OCI-LY7 (cell line): ENCODE data around the gene MRPL23. TPM values are rescaled to one million over a fixed set of nuclear protein-coding genes. Genes with fewer than 3 reads are reported as not detected.

Experiments used
- BruUV-seq: library from RNA; stranded (reverse); fragments of 400-500 nt; replicated peaks from 2 replicates; lab custom pipeline; 2021; lab: Mats Ljungman, UMichigan
- CTCF ChIA-PET: fragments of 300-600 bp; sonication (Branson Sonifier 250); formaldehyde crosslinking; loops from one replicate; lab custom pipeline; 2022; ENCODE audit warnings: antibody characterized with exemption; ENCODE audit not compliant: unreplicated experiment; lab: Charles Lee
- POLR2A ChIA-PET: fragments of 300-600 bp; sonication (Branson Sonifier 250); formaldehyde crosslinking; loops from one replicate; lab custom pipeline; 2022; ENCODE audit warnings: antibody characterized with exemption; lab: Charles Lee
- DNase-seq: peaks from one replicate; pipeline ENCODE4 v3.0.0-alpha.2; 2015; ENCODE audit warnings: low spot score
- H2AFZ ChIP-seq: fragments of 200-600 bp; sonication (generic), shearing (Covaris generic); 2 replicates; pipeline ENCODE4 v1.6.1; 2014; ENCODE audit warnings: mild to moderate bottlenecking, antibody characterized with exemption, low read length, moderate library complexity
- H3K27ac ChIP-seq: fragments of 200-600 bp; sonication (generic); 2 replicates; pipeline ENCODE4 v1.5.1; 2014; ENCODE audit warnings: mixed run types, low read depth, mild to moderate bottlenecking, moderate library complexity, low read length, inconsistent platforms; ENCODE audit not compliant: poor library complexity, severe bottlenecking
- H3K36me3 ChIP-seq: fragments of 200-600 bp; sonication (generic); 2 replicates; pipeline ENCODE4 v1.6.1; 2014; ENCODE audit warnings: mild to moderate bottlenecking, antibody characterized with exemption, low read length, moderate library complexity, mixed read lengths; ENCODE audit not compliant: insufficient read depth
- H3K4me1 ChIP-seq: fragments of 200-600 bp; sonication (generic); 2 replicates; pipeline ENCODE4 v1.5.1; 2014; ENCODE audit warnings: mild to moderate bottlenecking, low read length; ENCODE audit not compliant: insufficient read depth, poor library complexity, severe bottlenecking
- H3K4me2 ChIP-seq: fragments of 200-600 bp; sonication (generic); 2 replicates; pipeline ENCODE4 v1.6.1; 2014; ENCODE audit warnings: mild to moderate bottlenecking, low read length
- H3K4me3 ChIP-seq: fragments of 200-600 bp; sonication (generic); 2 replicates; pipeline ENCODE4 v1.5.1; 2014; ENCODE audit warnings: mild to moderate bottlenecking, low read depth, low read length; ENCODE audit not compliant: poor library complexity, severe bottlenecking
- H3K79me2 ChIP-seq: fragments of 200-600 bp; sonication (generic); 2 replicates; pipeline ENCODE4 v1.6.1; 2016; ENCODE audit warnings: low read depth, mild to moderate bottlenecking, low read length, moderate library complexity, mixed read lengths; ENCODE audit not compliant: insufficient read depth
- H3K9me2 ChIP-seq: fragments of 200-600 bp; sonication (generic); 2 replicates; pipeline ENCODE4 v1.6.1; 2016; ENCODE audit warnings: mild to moderate bottlenecking, low read length, mixed read lengths; ENCODE audit not compliant: insufficient read depth
- H3K9me3 ChIP-seq: fragments of 200-600 bp; sonication (generic); 2 replicates; pipeline ENCODE4 v1.6.1; 2014; ENCODE audit warnings: mild to moderate bottlenecking, mixed run types, low read length, mixed read lengths
- H4K20me1 ChIP-seq: fragments of 200-600 bp; sonication (generic); 2 replicates; pipeline ENCODE4 v1.6.1; 2014; ENCODE audit warnings: mild to moderate bottlenecking, antibody characterized with exemption, low read length, moderate library complexity, mixed read lengths; ENCODE audit not compliant: insufficient read depth
- CTCF ChIP-seq: fragments of 200-600 bp; sonication (generic); conservative IDR thresholded peaks from 2 replicates; pipeline ENCODE4 v1.5.1; 2014; ENCODE audit warnings: mild to moderate bottlenecking, antibody characterized with exemption, low read length, moderate library complexity, mixed read lengths
- EZH2phosphoT487 ChIP-seq: fragments of 200-600 bp; sonication (generic); IDR thresholded peaks from 2 replicates; pipeline ENCODE4 v1.6.1; 2018; ENCODE audit warnings: low read depth, borderline replicate concordance, mild to moderate bottlenecking, mixed run types, antibody characterized with exemption, low read length, moderate library complexity, mixed read lengths
- intact Hi-C: fragments of 100-400 bp; cut with micrococcal nuclease; formaldehyde crosslinking; loops from one replicate; pipeline ENCODE4 v1.10.0; 2022; ENCODE audit not compliant: unreplicated experiment
- total RNA-seq, 2 experiments: library from RNA; depleted of rRNA in 1 of 2; stranded (reverse); fragments of >200 nt in 1 of 2; shearing (Covaris generic) in 1 of 2; gene quantifications; 2 replicates each; pipeline ENCODE4 v1.2.3, GENCODE V29; 2014 to 2022

The MRPL23 gene
- total RNA-seq, 2 experiments from 2014 or later: 131 to 149 TPM

DNA sequence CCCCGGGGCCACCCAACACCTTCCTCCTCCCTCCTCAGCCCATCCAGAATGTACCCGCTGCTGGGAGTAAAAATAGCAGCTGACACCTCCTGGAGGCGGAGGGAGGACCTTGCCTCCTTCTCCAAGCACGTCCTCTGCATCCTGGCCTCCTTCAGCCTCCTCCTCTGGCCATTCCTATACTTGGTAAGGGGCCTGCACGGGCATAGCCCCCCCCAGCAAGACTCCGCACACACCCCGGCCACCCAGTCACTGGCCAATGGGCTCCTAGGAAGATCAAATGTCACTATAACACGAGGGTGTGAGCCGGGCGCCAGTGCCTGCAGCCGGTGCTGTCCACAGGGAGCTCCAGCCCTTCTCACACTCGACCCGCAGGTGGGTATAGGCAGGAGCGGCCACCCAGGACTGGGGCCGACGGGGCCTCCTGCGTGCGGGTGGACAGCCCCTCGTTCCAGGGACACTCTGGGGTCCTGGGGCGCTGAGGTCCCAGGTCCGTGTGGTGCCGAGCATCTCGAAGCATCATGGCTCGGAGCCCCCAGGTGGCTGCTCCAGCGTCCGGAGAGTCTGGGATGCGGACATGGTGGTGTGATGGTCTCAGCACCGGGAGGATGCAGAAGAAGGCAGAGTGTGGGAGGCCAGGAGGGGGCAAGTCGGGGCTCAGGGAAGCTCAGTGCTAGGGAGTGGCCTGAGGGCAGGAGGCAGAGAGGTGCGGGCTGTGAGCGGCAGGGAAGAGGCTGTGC is 27.6 kb upstream of the MRPL23 start, which contains the start of gene TNNT3:
Gene TNNT3, plus strand, starts transcription at position 313 of the 737 bp plus-strand sequence. CDS start 3,172 bp downstream, outside the sequence.
- POLR2A ChIA-PET: no interaction called here
- no peak within 1 kb of the TSS for H3K4me2 ChIP-seq
- H3K27ac ChIP-seq: no peak within 1 kb of the TSS
- TF ChIP-seq CTCF: no peak
- H3K4me3 ChIP-seq: no peak within 1 kb of the TSS
- CTCF ChIA-PET: no interaction called here
- no peak within 1 kb of the TSS for H2AFZ ChIP-seq
- no peaks in the 10 kb centered on the region for H3K36me3 ChIP-seq
- H3K79me2 ChIP-seq: no peaks in the 10 kb centered on the region
- H4K20me1 ChIP-seq: no peaks in the 10 kb centered on the region
- no peak for DNase-seq
- H3K9me2 ChIP-seq: no peaks in the 10 kb centered on the region
- intact Hi-C loops: loop anchor here (5.0 to 10.0 kb wide), 2 partner anchors 37 to 225 kb away; partner anchors contain the start of gene KRTAP5-6
- no peaks in the 10 kb centered on the region for H3K9me3 ChIP-seq
- BruUV-seq: no TSS peak
- no peaks in the 10 kb centered on the region for H3K4me1 ChIP-seq

DNA sequence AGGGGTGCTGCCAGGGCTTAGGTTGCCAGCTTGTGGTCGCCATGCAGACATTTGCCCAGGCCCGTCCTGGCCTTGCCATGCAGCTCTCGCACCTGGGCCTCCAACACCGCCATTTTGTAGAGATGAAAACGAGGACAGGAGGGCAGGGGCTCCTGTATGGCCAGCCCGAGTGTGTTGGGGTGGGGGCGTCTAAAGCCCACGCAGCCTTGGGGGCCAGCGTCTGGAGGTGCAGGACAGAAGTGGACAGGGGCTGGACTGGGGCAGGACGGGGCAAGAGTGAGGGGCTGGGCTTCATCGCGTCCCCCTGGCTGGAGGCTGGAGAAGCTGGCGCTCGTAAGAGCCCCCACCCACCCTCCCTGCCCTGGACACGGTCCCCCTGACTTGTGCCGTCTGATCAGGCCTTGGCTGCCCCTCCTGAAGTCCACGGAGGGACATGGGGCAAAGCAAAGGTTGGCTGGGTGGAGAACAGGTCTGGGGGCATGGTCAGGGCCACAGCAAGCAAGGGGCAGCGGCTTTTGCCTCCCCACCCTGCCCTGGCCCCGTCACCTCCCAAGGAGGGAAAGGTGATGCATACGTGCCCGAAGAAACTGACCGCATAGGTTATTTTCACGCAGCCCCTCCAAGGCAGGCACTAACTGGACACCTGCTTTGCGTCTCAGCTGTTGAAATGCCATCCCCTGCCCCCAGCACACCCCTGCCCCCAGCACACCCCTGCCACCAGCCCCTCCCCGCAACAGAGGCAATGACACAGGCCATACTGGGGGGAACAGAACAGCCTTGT is 26.8 kb upstream of the MRPL23 start:
- ChIA-PET POLR2A (no interaction called here), CTCF (no interaction called here)
- H4K20me1 ChIP-seq: no peaks in the 10 kb centered on the region
- H3K27ac ChIP-seq: no peak overlapping the region
- no peak for DNase-seq
- intact Hi-C loops: loop anchor here (10.0 kb wide), 1 partner anchor 226 kb away; the partner anchor contains the start of gene KRTAP5-6
- no peak overlapping the region for H2AFZ ChIP-seq
- no peaks in the 10 kb centered on the region for H3K36me3 ChIP-seq
- H3K79me2 ChIP-seq: no peaks in the 10 kb centered on the region
- H3K4me1 ChIP-seq: no peaks in the 10 kb centered on the region
- BruUV-seq: no TSS peak
- TF ChIP-seq CTCF (no peak), EZH2phosphoT487 (no peak)
- no peaks in the 10 kb centered on the region for H3K9me3 ChIP-seq
- H3K4me2 ChIP-seq: no peak overlapping the region
- no peaks in the 10 kb centered on the region for H3K9me2 ChIP-seq
- H3K4me3 ChIP-seq: no peak overlapping the region
